K562 (cell line): Measurements from ENCODE around the gene ITGA11. TPM values are rescaled to one million over a fixed set of nuclear protein-coding genes. Genes with fewer than 3 reads are reported as not detected.

Experiments used
- ARNT ChIP-seq, 2 experiments: fragments of 450-650 bp; IDR thresholded peaks; 2 replicates each; pipeline ENCODE4 v1.6.1; 2016; ENCODE audit warnings: mild to moderate bottlenecking in 1 of 2
- CCNT2 ChIP-seq: IDR thresholded peaks from 2 replicates; pipeline ENCODE4 v1.6.1; 2011; ENCODE audit warnings: borderline replicate concordance, low read depth, mild to moderate bottlenecking, moderate library complexity, mixed read lengths, low read length; ENCODE audit not compliant: insufficient read length; ENCODE audit errors: extremely low read depth
- ELK3 ChIP-seq: fragments of 450-650 bp; formaldehyde crosslinking; IDR thresholded peaks from 2 replicates; pipeline ENCODE4 v1.4.0; 2020; ENCODE audit warnings: mild to moderate bottlenecking
- FOXP1 ChIP-seq: sonication (generic); formaldehyde crosslinking; IDR thresholded peaks from 2 replicates; pipeline ENCODE4 v1.8.0; 2022; ENCODE audit warnings: mild to moderate bottlenecking, missing genetic modification reagents
- FOXP4 ChIP-seq: sonication (generic); formaldehyde crosslinking; IDR thresholded peaks from 2 replicates; pipeline ENCODE4 v1.8.0; 2022; ENCODE audit warnings: mild to moderate bottlenecking, missing genetic modification reagents, borderline replicate concordance
- LEF1 ChIP-seq: fragments of 450-650 bp; IDR thresholded peaks from 2 replicates; pipeline ENCODE4 v1.6.1; 2016; ENCODE audit warnings: mild to moderate bottlenecking
- MTA3 ChIP-seq: fragments of 450-650 bp; formaldehyde crosslinking; IDR thresholded peaks from 2 replicates; pipeline ENCODE4 v1.6.1; 2017; ENCODE audit warnings: mild to moderate bottlenecking, borderline replicate concordance
- NFRKB ChIP-seq: fragments of 450-650 bp; IDR thresholded peaks from 2 replicates; pipeline ENCODE4 v1.6.1; 2016; ENCODE audit warnings: low read depth
- POLR2H ChIP-seq: IDR thresholded peaks from 2 replicates; pipeline ENCODE4 v1.6.1; 2016; ENCODE audit warnings: missing genetic modification characterization, low read depth, mild to moderate bottlenecking, control low read depth, missing compliant biosample characterization, moderate library complexity
- SIX5 ChIP-seq, 2 experiments: IDR thresholded peaks; 2 replicates each; pipeline ENCODE4 v1.6.1; 2011; ENCODE audit warnings: low read length in 2 of 2, borderline replicate concordance in 1 of 2, low read depth in 1 of 2, mild to moderate bottlenecking in 1 of 2, moderate library complexity in 1 of 2; ENCODE audit not compliant: insufficient read depth in 1 of 2
- ZBTB40 ChIP-seq, 2 experiments: fragments of 450-650 bp in 1 of 2; sonication (generic) in 1 of 2; formaldehyde crosslinking in 1 of 2; IDR thresholded peaks; 2 replicates each; pipeline versions ENCODE4 v1.7.1 to v1.9.0; 2016 to 2022; ENCODE audit warnings: inconsistent platforms in 1 of 2, mild to moderate bottlenecking in 1 of 2, missing genetic modification reagents in 1 of 2
- polyA plus RNA-seq, 8 experiments: library from polyadenylated mRNA; depleted of rRNA in 4 of 8; stranded (reverse) in 5 of 8; unstranded in 3 of 8; fragments of >200 nt; fragmentation: Nextera tagmentation in 2 of 8; fragmentation: Illumina TruSeq in 1 of 8; extraction: Ambion mirVana in 2 of 8; extraction: Trizol in 1 of 8; gene quantifications; 2 replicates each; pipeline versions ENCODE4 v1.2.1 to v1.2.3, GENCODE V29; 2011 to 2014; ENCODE audit warnings: inconsistent platforms in 1 of 8, missing spikeins in 1 of 8
- total RNA-seq, 7 experiments: library from RNA; depleted of rRNA in 6 of 7; stranded (reverse); fragments of >200 nt in 6 of 7; fragmentation: Illumina TruSeq in 2 of 7; extraction: Trizol in 2 of 7; gene quantifications; 2 replicates each; pipeline versions ENCODE4 v1.2.1 to v1.2.3, GENCODE V29; 2011 to 2021; ENCODE audit warnings: low replicate concordance in 1 of 7

Gene ITGA11
- total and polyA plus RNA-seq, 9 of the 15 experiments (the other 6 are each of a cell fraction or from before 2014, with no cell fraction given): 0.01 TPM; not detected in 8

GRCh38 chr15:68277603-68278344, 154.2 kb downstream of the ITGA11 start, which contains the start of gene FEM1B (continued):
- TF ChIP-seq ZBTB40 (IDR thresholded peaks at IDR 0.05) (peak; percentile 97), ZBTB40 (CRISPR knock-in tag; IDR thresholded peaks at IDR 0.05) (no peak), MTA3 (peak; percentile 98), FOXP4 (CRISPR knock-in tag) (peak; percentile 75; the same call in 1 of the 2 replicates), ARNT (IDR thresholded peaks at IDR 0.05) (peak; percentile 36 to 76; a peak in 2 of 4 replicates), SIX5 (IDR thresholded peaks at IDR 0.05; ENCODE audit: borderline replicate concordance in 1 of 2, insufficient read depth in 1 of 2, low read depth in 1 of 2, low read length in 2 of 2) (peak; percentile 29 to 34; a peak in 2 of 4 replicates), CCNT2 (no peak), ELK3 (CRISPR knock-in tag) (no peak), FOXP1 (CRISPR knock-in tag) (peak; percentile 73; the same call in 1 of the 2 replicates), LEF1 (0 out of 2 replicates have a peak, but pooled peaks have one; percentile 11), NFRKB (peak; percentile 61; the same call in 1 of the 2 replicates), POLR2H (tag) (peak; percentile 53; the same call in 1 of the 2 replicates)
